GM12873 (cell line): ENCODE measurements around the gene TLE4.

Source experiments
- CTCF ChIP-seq: IDR thresholded peaks from 2 replicates; pipeline ENCODE4 v1.5.1; 2012; ENCODE audit warnings: low read depth, mild to moderate bottlenecking, moderate library complexity, low read length, control low read depth; ENCODE audit not compliant: insufficient read depth; ENCODE audit errors: missing control alignments

TLE4 gene

GRCh38 chr9:79632060-79632459 is 60.3 kb downstream of the TLE4 start:
- no peak for TF ChIP-seq CTCF

GRCh38 chr9:79632705-79633104 is 60.9 kb downstream of the TLE4 start:
- no peak for TF ChIP-seq CTCF

GRCh38 chr9:79633558-79633957 is 61.8 kb downstream of the TLE4 start:
- TF ChIP-seq CTCF, result no peak

GRCh38 chr9:79637177-79637925 is 65.6 kb downstream of the TLE4 start:
- TF ChIP-seq CTCF, result no peak

GRCh38 chr9:79638806-79639205 is 67.0 kb downstream of the TLE4 start:
- TF ChIP-seq CTCF, result no peak

- no peak for TF ChIP-seq CTCF
These were observed 67.6 kb downstream of the TLE4 start for GRCh38 chr9:79639354-79639753.

GRCh38 chr9:79641070-79641469 is 69.3 kb downstream of the TLE4 start:
- TF ChIP-seq CTCF, result no peak
